PC-9 (cell line): ENCODE data around the gene CHST11. TPM values are rescaled to one million over a fixed set of nuclear protein-coding genes. Genes with fewer than 3 reads are reported as not detected.

Experiments
- BruUV-seq: library from RNA; stranded (reverse); fragments of 400-500 nt; replicated peaks from 2 replicates; lab custom pipeline; 2021; lab: Mats Ljungman, UMichigan
- CTCF ChIA-PET: fragments of 300-600 bp; sonication (Branson Sonifier 250); formaldehyde crosslinking; loops from one replicate; lab custom pipeline; 2022; ENCODE audit warnings: antibody characterized with exemption; lab: Charles Lee
- POLR2A ChIA-PET: fragments of 300-600 bp; sonication (Branson Sonifier 250); formaldehyde crosslinking; loops from one replicate; lab custom pipeline; 2022; ENCODE audit warnings: antibody characterized with exemption; ENCODE audit not compliant: unreplicated experiment; lab: Charles Lee
- DNase-seq, 2 experiments: peaks; one replicate each; pipeline versions ENCODE4 v3.0.0 to v3.0.0-alpha.2; 2015 to 2022; ENCODE audit warnings: mixed read lengths in 1 of 2
- H2AFZ ChIP-seq: fragments of 200-600 bp; sonication (generic); 2 replicates; pipeline ENCODE4 v1.8.1; 2017; ENCODE audit warnings: antibody characterized with exemption
- H3F3A ChIP-seq: fragments of 200-600 bp; sonication (generic); 2 replicates; pipeline ENCODE4 v1.8.1; 2017; ENCODE audit warnings: antibody characterized with exemption, mild to moderate bottlenecking, low read depth; ENCODE audit not compliant: insufficient read depth
- H3K27ac ChIP-seq: fragments of 200-600 bp; sonication (generic); 2 replicates; pipeline ENCODE4 v1.6.1; 2016; ENCODE audit warnings: mixed run types
- H3K27me3 ChIP-seq: fragments of 200-600 bp; sonication (generic); 2 replicates; pipeline ENCODE4 v1.6.1; 2016; ENCODE audit warnings: low read depth, mixed run types; ENCODE audit not compliant: insufficient read depth
- H3K36me3 ChIP-seq: fragments of 200-600 bp; sonication (generic); 2 replicates; pipeline ENCODE4 v1.6.1; 2016; ENCODE audit warnings: low read depth, mixed run types
- H3K4me1 ChIP-seq: fragments of 200-600 bp; sonication (generic); replicated peaks from 2 replicates; pipeline ENCODE4 v1.6.1; 2016; ENCODE audit warnings: mixed run types; ENCODE audit not compliant: insufficient read depth
- H3K4me2 ChIP-seq: fragments of 200-600 bp; sonication (generic); 2 replicates; pipeline ENCODE4 v1.6.1; 2017; ENCODE audit warnings: mixed run types
- H3K4me3 ChIP-seq: fragments of 200-600 bp; sonication (generic); 2 replicates; pipeline ENCODE4 v1.6.1; 2016; ENCODE audit warnings: mixed run types
- H3K79me2 ChIP-seq: fragments of 200-600 bp; sonication (generic); 2 replicates; pipeline ENCODE4 v1.6.1; 2017; ENCODE audit warnings: low read depth, mixed run types
- H3K9me2 ChIP-seq: fragments of 200-600 bp; sonication (generic); 2 replicates; pipeline ENCODE4 v1.8.1; 2017; ENCODE audit warnings: mild to moderate bottlenecking; ENCODE audit not compliant: insufficient read depth
- H3K9me3 ChIP-seq: fragments of 200-600 bp; sonication (generic); 2 replicates; pipeline ENCODE4 v1.8.1; 2016; ENCODE audit warnings: low read depth; ENCODE audit not compliant: insufficient read depth
- H4K20me1 ChIP-seq: fragments of 200-600 bp; sonication (generic); 2 replicates; pipeline ENCODE4 v1.8.1; 2017; ENCODE audit not compliant: insufficient read depth
- CTCF ChIP-seq: fragments of 200-600 bp; sonication (generic); conservative IDR thresholded peaks from 2 replicates; pipeline ENCODE4 v1.6.1; 2017; ENCODE audit warnings: mixed run types, antibody characterized with exemption, mild to moderate bottlenecking, moderate library complexity
- EZH2 ChIP-seq: fragments of 200-600 bp; sonication (generic); IDR thresholded peaks from 2 replicates; pipeline ENCODE4 v1.8.0; 2017; ENCODE audit warnings: antibody characterized with exemption, low read depth
- intact Hi-C: fragments of 100-400 bp; cut with micrococcal nuclease; formaldehyde crosslinking; loops from one replicate; pipeline ENCODE4 v1.10.0; 2022; ENCODE audit not compliant: unreplicated experiment
- total RNA-seq: library from RNA; stranded (reverse); gene quantifications from 2 replicates; pipeline ENCODE4 v1.2.3, GENCODE V29; 2021

Gene CHST11
- total RNA-seq, 1 experiment from 2014 or later: 39.9 TPM

- no peak overlapping the region for H3K27ac ChIP-seq
- BruUV-seq: no TSS peak
- no peak overlapping the region for H3K4me3 ChIP-seq
- ChIA-PET CTCF (no interaction called here), POLR2A (no interaction called here)
- DNase-seq: no peak
- no peaks in the 10 kb centered on the region for H3K9me2 ChIP-seq
- H3K4me2 ChIP-seq: no peak overlapping the region
- no peak for TF ChIP-seq EZH2
- TF ChIP-seq CTCF: no peak
- H3K79me2 ChIP-seq: peaks cover 59% of the 10 kb centered on the region
- no peaks in the 10 kb centered on the region for H3K9me3 ChIP-seq
- no peaks in the 10 kb centered on the region for H3K27me3 ChIP-seq
- H4K20me1 ChIP-seq: 0 out of 2 replicates have a peak, but pooled peaks cover 2% of the 10 kb centered on the region
- H3K36me3 ChIP-seq: 0 out of 2 replicates have a peak, but pooled peaks cover 5% of the 10 kb centered on the region
- no peaks in the 10 kb centered on the region for H3K4me1 ChIP-seq
- H3F3A ChIP-seq: peaks cover 18% of the 10 kb centered on the region; the same call in 1 of the 2 replicates
- intact Hi-C loops: no loop called here
- no peak overlapping the region for H2AFZ ChIP-seq
Observed at GRCh38 chr12:104693493-104693892, 236.7 kb downstream of the CHST11 start.

GRCh38 chr12:104694161-104694560 lies 237.4 kb downstream of the CHST11 start:
- DNase-seq: no peak
- no peak for TF ChIP-seq EZH2
- TF ChIP-seq CTCF: no peak
- H3K4me2 ChIP-seq: no peak overlapping the region
- H3K27ac ChIP-seq: no peak overlapping the region
- intact Hi-C loops: no loop called here
- CTCF ChIA-PET: no interaction called here
- no peaks in the 10 kb centered on the region for H3K4me1 ChIP-seq
- peaks cover 61% of the 10 kb centered on the region for H3K79me2 ChIP-seq
- no peaks in the 10 kb centered on the region for H3K9me2 ChIP-seq
- POLR2A ChIA-PET: no interaction called here
- H3K4me3 ChIP-seq: no peak overlapping the region
- no peak overlapping the region for H2AFZ ChIP-seq
- BruUV-seq: no TSS peak
- no peaks in the 10 kb centered on the region for H3K9me3 ChIP-seq
- H4K20me1 ChIP-seq: no peaks in the 10 kb centered on the region
- H3F3A ChIP-seq: peaks cover 18% of the 10 kb centered on the region; the same call in 1 of the 2 replicates
- 0 out of 2 replicates have a peak, but pooled peaks cover 5% of the 10 kb centered on the region for H3K36me3 ChIP-seq
- H3K27me3 ChIP-seq: no peaks in the 10 kb centered on the region

GRCh38 chr12:104694711-104695110 lies 238.0 kb downstream of the CHST11 start:
- BruUV-seq: no TSS peak
- ChIA-PET POLR2A (no interaction called here), CTCF (no interaction called here)
- H3K9me2 ChIP-seq: no peaks in the 10 kb centered on the region
- H3K27me3 ChIP-seq: no peaks in the 10 kb centered on the region
- no peaks in the 10 kb centered on the region for H3K4me1 ChIP-seq
- intact Hi-C loops: no loop called here
- DNase-seq: no peak
- peaks cover 18% of the 10 kb centered on the region; the same call in 1 of the 2 replicates for H3F3A ChIP-seq
- H3K27ac ChIP-seq: no peak overlapping the region
- H4K20me1 ChIP-seq: no peaks in the 10 kb centered on the region
- no peak overlapping the region for H2AFZ ChIP-seq
- TF ChIP-seq CTCF (no peak), EZH2 (no peak)
- H3K36me3 ChIP-seq: 0 out of 2 replicates have a peak, but pooled peaks cover 5% of the 10 kb centered on the region
- H3K79me2 ChIP-seq: peaks cover 60% of the 10 kb centered on the region
- H3K9me3 ChIP-seq: no peaks in the 10 kb centered on the region
- no peak overlapping the region for H3K4me3 ChIP-seq
- no peak overlapping the region for H3K4me2 ChIP-seq
